HG03159 (cell line): ENCODE measurements around the gene HRAS.

ENCODE experiments used
- ATAC-seq: cut with Tn5 transposase; IDR thresholded peaks from one replicate; pipeline ENCODE4 v1.9.1; 2021; ENCODE audit warnings: mild to moderate bottlenecking, moderate library complexity; ENCODE audit not compliant: unreplicated experiment

HRAS gene

GRCh38 chr11:497565-498296 is 37.6 kb downstream of the HRAS start:
- ATAC-seq = no peak

DNA sequence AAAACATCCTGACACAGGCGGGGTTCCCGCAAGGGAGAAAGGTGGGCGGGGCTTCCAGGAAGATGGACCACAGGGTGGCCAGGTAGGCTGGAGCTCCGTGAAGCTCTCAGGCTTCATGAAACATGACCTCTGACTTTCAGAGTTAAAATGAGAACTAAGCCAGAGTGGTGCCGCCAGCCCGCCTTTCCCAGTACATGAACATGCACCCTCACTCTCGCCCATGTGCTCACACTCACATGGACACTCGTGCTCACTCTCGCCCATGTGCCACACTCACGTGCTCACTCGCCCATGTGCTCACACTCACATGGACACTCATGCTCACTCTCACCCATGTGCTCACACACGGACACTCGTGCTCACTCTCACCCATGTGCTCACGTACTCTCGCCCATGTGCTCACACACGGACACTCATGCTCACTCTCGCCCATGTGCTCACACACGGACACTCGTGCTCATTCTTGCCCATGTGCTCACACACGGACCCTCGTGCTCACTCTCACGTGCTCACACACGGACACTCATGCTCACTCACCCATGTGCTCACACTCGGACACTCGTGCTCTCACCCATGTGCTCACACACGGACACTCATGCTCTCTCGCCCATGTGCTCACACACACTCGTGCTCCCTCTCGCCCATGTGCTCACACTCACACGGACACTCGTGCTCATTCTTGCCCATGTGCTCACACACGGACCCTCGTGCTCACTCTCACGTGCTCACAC is 38.4 kb downstream of the HRAS start:
- ATAC-seq = no peak

DNA sequence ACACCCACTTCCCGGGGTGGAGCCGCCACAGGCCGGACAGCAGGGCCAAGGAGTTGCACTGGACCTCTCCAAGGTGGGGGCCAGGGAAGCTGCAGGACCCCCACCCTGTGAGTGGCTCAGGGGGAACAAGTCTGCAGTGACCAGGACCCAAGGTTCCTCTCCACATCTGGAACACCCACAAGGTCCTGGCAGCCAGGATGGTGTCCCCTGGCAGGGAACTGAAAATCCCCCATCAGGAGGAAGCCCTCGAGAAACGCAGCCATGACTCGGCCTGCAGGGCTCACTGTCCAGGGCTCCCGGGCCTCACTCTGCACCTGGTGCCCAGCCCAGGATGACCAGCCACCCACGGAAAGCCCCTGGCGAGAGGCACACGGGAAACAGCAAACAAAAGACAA is 39.8 kb downstream of the HRAS start:
- no peak for ATAC-seq

- no peak for ATAC-seq
Observed at GRCh38 chr11:494761-495536, 40.4 kb downstream of the HRAS start.

DNA sequence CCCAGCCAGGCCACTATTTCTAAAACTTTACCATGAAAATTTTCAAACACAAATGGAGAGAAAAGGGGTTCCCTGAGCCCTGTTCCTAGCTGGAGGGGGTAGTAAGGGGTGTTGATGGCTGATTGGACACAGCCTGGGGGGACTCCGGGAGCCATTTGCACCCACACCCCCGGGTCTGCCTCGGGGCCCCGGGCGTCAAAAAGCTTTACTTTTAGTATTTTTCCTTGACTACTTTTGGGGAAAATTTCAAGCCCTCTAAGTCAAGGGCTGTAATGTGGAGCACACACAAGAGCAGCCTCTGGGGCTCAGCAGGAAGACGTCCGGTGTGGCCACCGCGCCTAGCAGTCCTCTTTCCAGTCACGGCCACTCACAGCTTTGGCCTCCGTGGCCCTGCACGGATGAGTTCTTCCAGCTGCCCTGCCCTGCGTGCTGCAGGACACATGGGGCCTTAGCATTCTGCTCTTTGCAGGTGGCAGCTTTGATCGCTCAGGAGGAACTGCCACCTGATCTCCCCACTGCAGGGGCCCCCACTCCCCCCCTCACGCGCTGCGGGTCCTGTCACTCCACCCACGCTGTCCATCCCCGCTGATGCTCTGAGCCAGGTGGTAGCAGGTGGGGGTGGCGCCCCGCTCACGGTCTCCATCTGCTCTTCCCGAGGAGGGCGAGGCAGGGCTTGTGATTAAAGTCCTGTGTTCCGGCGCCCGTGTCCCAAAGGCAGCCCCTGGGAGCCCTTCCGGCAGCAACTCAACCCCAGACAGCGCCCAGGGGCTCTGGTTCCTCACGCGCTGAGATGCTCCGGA is 42.7 kb downstream of the HRAS start:
- no peak for ATAC-seq

- ATAC-seq = no peak
Observed at GRCh38 chr11:491358-491757, 44.0 kb downstream of the HRAS start.

- ATAC-seq = no peak
Observed at GRCh38 chr11:490930-491260, 44.5 kb downstream of the HRAS start.

- ATAC-seq = no peak
Observed at GRCh38 chr11:490186-490929, 45.0 kb downstream of the HRAS start.

DNA sequence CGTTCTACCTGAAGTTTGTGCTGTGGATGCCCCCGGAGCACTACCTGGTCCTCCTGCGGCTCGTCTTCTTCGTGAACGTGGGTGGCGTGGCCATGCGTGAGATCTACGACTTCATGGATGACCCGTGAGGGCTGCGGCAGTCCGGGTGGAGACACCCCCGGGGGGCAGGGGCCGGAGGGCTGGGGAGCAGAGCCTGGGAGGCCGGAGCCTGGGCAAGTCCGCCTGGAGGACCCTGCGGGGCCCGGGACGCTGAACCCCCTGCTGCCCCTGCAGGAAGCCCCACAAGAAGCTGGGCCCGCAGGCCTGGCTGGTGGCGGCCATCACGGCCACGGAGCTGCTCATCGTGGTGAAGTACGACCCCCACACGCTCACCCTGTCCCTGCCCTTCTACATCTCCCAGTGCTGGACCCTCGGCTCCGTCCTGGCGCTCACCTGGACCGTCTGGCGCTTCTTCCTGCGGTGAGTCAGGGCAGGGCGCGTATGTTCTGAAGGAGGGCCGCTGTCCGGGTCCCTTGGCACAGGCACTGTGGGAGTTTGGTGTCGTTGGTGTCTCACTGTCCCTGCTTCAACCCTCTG is 45.7 kb downstream of the HRAS start:
- no peak for ATAC-seq

DNA sequence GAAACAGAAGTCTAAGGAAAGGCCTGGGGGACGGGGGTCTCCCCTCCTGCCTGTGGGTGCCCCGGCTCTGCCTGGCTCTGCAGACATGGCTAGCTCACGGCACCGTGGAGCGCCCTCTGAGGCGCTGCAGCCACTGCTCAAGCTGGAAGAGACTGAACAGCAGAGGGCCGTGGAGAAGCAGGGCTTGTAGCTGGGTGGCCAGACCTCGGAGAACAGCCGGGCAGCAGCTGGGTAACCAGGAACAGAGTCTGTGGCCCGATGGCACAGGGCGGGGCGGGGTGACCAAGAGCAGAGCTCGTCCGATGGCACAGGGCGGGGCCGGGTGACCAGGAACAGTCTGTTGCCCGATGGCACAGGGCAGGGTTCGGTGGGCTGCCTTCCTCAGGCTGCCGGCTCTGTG is 46.4 kb downstream of the HRAS start:
- ATAC-seq = no peak

GRCh38 chr11:488579-488978 is 46.8 kb downstream of the HRAS start:
- no peak for ATAC-seq

GRCh38 chr11:488062-488461 is 47.3 kb downstream of the HRAS start:
- no peak for ATAC-seq

GRCh38 chr11:487571-488021 is 47.8 kb downstream of the HRAS start:
- ATAC-seq = no peak

DNA sequence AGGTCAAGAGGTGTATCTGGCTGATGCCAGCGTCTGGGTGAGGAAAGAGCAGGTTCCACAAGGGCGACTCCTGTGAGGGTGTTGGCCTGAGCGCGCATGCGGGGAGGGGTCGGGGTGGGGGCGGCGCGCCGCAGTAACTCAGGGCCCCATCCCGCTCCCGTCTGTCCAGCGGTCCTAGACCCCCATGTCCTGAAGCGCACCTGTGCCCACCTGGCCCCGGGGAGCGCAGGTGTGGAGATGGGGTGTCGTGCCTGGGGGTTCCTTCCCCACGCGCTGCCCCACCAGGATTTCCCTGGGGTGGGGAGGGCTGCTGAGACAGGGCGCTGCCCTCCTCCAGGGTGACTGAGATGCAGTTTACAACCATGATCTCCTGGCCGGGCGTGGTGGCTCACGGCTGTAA is 49.2 kb downstream of the HRAS start:
- ATAC-seq = no peak

- no peak for ATAC-seq
Observed at GRCh38 chr11:484616-485015, 50.8 kb downstream of the HRAS start.
